ENCODE data around the gene IGFBP2.

IGFBP2 gene

DNA sequence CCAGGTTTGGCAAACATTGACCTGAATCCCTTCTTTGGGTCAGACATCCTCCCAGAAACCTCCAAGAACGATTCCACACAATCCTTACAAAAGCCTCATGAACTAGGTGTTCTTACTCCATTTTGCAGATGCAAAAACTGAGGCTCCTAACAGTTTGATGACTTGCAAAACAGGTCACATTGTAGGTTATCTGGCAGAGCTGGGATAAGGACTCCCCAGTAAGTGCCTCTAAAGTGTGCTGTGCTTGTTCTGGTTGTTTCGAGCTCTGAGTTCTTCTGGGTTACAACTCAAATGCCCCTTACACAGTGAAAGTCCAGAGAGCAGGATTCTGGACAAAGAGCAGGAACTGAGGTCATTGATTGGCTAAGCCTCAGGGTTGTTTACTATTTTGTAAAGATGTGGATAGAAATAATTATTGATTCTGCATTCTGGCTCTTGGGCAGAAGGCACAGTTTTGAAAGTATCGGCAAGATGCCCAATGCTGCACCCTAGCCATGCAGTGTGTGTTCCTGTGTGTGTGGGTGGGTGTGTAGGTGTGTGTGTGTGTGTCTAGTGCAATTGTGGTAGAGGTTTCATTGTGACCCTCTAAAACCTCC lies 17.0 kb upstream of the IGFBP2 start:
- no peak for DNase-seq

DNA sequence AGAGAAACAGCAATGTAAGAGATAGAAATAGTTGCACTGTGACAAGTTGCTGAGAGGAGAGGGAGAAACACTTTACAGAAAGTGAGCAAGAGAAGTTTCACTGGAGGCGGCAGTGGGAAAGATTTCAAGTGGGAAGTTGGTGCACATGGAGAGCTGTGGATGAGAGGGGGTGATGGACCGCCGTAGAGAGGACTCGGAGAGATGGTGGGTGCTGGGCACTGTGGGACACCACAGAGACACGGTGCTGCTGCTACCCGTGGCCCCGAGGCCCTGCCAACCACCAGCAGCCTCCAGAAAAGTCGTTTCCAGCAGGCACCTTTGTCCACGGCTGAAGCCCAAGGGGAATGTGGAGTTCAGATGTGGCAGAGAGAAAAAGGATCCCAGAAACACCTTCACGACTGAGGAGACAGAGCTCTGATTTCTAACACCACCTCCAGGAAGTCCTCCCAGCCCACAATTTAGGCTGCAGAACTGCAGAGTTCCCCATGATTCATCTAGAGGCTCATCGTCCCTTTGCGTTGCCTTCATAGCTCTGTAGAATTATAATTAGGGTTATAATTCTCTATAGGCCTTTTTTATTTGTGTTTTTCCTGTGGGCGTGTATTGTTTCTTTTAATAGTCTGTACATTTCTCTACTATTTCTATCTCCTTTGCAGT lies 15.9 kb upstream of the IGFBP2 start:
- DNase-seq = no peak

DNA sequence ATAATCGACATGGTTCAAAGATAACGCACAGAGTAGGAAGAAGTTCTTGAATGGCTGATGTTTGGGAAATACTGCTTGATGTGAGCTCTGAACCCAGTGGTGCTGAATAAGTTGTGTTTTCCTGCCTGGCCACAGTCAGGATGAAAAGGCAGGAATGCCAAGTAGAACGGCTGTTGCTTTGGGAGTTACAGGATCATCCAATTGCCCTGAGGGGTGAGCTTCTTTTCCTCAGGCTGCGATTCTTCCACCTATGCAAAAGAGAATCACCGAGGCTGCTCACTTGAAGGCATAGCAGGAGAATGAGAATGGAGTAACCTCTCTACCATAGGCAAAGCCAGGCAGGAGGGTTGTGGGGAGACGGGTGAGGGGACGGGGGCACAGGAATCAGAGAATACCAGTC lies 14.4 kb upstream of the IGFBP2 start:
- DNase-seq = no peak

- DNase-seq = no peak
Observed at GRCh38 chr2:216619411-216620393, 13.5 kb upstream of the IGFBP2 start.

GRCh38 chr2:216620786-216621185 lies 12.4 kb upstream of the IGFBP2 start:
- DNase-seq = no peak

- DNase-seq = no peak
Observed at GRCh38 chr2:216621292-216621691, 11.9 kb upstream of the IGFBP2 start.

DNA sequence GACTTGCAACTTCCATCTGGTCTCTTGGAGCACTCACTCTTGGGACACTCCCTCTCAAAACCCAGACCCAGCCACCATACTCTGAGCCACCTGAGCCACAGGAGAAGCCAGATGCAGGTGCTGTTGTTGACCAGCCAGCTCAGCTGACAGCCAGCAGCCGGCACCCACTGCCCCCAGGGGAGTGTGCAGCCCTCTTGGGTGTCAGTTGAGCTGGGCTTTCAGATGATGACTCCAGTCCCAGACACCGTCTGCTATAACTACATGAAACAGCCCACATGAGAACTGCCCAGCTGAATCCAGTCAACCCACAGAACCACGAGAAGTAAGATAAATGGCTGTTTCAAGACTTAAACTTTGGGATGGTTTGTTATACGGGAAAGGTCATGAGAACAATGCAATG lies 10.7 kb upstream of the IGFBP2 start:
- DNase-seq = no peak

- DNase-seq = no peak
Observed at GRCh38 chr2:216624251-216624650, 9.0 kb upstream of the IGFBP2 start.

GRCh38 chr2:216626168-216626874 lies 6.9 kb upstream of the IGFBP2 start:
- no peak for DNase-seq

- DNase-seq = no peak
Observed at GRCh38 chr2:216626875-216627245, 6.4 kb upstream of the IGFBP2 start.

GRCh38 chr2:216629784-216630183 lies 3.4 kb upstream of the IGFBP2 start:
- DNase-seq = no peak

GRCh38 chr2:216632346-216632951 lies 771 bp upstream of the IGFBP2 start:
- no peak for DNase-seq

DNA sequence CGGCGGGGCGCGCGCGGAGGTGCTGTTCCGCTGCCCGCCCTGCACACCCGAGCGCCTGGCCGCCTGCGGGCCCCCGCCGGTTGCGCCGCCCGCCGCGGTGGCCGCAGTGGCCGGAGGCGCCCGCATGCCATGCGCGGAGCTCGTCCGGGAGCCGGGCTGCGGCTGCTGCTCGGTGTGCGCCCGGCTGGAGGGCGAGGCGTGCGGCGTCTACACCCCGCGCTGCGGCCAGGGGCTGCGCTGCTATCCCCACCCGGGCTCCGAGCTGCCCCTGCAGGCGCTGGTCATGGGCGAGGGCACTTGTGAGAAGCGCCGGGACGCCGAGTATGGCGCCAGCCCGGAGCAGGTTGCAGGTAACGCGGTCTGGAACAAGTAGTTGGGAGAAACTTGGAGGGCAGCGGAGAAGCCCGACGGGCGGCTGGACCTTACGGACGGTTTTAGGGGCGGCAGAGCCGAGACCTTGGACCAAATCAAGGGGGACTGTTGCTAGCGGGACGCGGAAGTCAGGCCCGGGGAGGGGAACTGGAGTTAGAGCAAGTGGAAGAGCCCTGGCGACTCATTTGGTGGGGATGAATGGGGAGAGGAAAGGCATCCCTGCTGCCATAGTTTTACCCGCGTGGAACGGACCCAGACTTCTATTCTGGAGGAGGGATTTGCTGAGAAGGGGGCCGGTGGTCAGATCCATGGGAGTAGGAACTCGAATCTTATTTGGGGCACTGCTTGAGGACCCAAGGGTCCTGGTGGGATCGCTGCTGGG lies 573 bp downstream of the IGFBP2 start:
- DNase-seq = no peak

DNA sequence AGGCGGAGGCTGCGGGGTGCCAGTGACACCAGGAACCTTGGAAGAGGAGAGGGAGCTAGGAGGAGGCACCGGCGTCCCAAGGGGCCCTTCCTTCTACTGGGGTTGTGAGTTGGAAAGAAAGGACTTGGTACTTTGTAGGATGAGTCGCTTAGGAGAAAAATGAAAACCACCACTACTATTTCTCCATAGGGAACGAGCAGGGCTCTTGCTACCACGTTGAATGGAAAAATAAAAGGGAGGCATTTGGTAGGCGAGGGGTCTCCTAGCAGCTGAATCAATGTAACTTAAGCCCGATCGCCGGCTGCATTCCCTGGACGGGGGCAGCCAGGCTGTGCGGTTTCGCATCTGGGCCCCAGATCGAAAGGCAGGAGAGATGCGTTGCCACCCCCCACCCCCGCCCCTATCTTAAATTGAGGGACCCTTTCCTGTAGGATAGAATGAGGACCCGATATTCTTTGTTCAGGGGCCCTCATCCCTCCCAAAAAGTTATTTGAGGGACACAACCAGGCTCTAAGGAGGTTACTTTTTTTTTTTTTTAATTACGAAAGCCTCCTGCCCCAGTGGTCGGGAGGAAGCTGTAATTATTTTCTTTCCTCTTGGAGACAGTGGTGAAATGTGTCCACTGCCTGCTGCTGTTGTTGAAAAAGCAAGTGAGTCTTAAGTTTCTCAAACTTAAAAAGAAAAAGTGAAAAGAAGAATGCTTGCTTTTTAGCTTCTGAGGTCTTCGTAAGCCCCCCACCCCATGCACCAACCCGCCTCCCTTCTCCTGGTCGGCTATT lies 1.3 kb downstream of the IGFBP2 start:
- DNase-seq = no peak

- DNase-seq = no peak
Observed at GRCh38 chr2:216635171-216635570, 2.0 kb downstream of the IGFBP2 start.

DNA sequence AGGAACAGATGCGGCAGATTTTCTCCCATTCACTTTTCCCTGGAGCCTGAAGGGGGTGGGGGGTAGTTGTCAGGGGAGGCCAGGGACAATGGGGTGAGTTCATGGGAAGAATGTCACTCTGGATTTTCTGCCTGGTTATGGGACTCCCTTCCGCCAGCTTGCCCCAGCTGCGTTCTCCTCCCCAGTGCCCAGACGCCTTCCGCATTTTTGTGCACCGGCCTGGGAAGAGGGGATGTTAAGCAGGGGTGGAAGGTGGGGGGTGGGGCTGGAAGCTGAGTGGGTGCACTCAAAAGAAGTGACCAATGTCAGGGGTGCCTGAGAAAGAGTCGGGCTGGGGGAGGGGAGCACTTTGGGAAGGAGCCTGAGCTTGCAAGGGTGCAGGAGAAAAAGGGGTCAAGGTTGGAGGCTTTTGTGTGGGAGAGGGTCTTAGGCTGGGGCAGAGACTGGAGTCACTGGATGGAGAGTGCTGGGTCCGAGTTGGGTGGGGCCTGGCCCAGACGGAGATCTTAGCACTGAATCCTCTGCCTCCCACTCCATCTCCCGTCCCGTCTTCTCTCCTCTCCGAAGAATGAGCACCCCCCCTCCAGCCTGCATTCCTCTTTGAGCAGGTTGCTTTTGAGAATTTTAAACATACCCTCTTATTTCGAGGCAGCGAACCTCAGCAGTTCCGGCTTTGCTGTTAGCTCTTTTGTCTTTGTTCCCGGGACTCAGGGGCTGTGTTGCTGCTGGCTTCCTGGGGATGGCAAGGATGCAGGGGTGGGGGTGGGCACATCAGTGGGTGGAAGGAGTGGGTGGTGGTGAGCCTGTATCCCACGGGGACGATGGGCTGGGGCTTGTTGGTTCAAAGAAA lies 2.7 kb downstream of the IGFBP2 start:
- DNase-seq = no peak

GRCh38 chr2:216636551-216637450 lies 3.6 kb downstream of the IGFBP2 start:
- no peak for DNase-seq

GRCh38 chr2:216637472-216637871 lies 4.3 kb downstream of the IGFBP2 start:
- no peak for DNase-seq
